ENCODE measurements around the gene CDC34. TPM values are rescaled to one million over a fixed set of nuclear protein-coding genes. Genes with fewer than 3 reads are reported as not detected.

Gene CDC34
- polyA plus RNA-seq (2011; rRNA removed) = 34.0 and 54.0 TPM in 2 replicates
- 24.5 and 30.8 TPM in 2 replicates for polyA minus RNA-seq (2011; rRNA and poly(A)+ RNA removed)

- Histone ChIP-seq H3K4me3 (ENCODE audit: low read depth, low read length) (peak within 1 kb of the TSS; percentile 82), H3K27ac (ENCODE audit: low read depth, low read length) (peak within 1 kb of the TSS; percentile 70), H3K27me3 (ENCODE audit: control insufficient read depth, insufficient read depth, low read length) (no peaks in the 10 kb centered on the region), H3K9me3 (ENCODE audit: control insufficient read depth, insufficient read depth, low read length) (peaks cover 4% of the 10 kb centered on the region; the same call in 1 of the 2 replicates)
- TF ChIP-seq CTCF (IDR thresholded peaks at IDR 0.05; ENCODE audit: low read depth, low read length) = no peak
- CTCF ChIA-PET = interaction anchor here (0.6 to 4.2 kb wide), 6 partner anchors 10 to 200 kb away, joined by 3 to 29 read pairs (median 3); no protein-coding TSS in a partner anchor
- POLR2A ChIA-PET = interaction anchor here (0.6 to 2.2 kb wide), 7 partner anchors 20 to 44 kb away, joined by 3 to 8 read pairs (median 5); partner anchors contain the start of gene BSG
- no peak for DNase-seq (ENCODE audit: low read depth, low spot score)
Measured at GRCh38 chr19:531753-532560, at the start of gene CDC34. CDC34 (plus strand) TSS chr19:531760; CDS start chr19:531932, 172 bp downstream.

GRCh38 chr19:482186-483041, 49.1 kb upstream of the CDC34 start:
- no peak for TF ChIP-seq CTCF (IDR thresholded peaks at IDR 0.05; ENCODE audit: low read depth, low read length)
- POLR2A ChIA-PET = no interaction called here
- Histone ChIP-seq H3K4me3 (ENCODE audit: low read depth, low read length) (no peak overlapping the region), H3K9me3 (ENCODE audit: control insufficient read depth, insufficient read depth, low read length) (peaks cover 24% of the 10 kb centered on the region), H3K27ac (ENCODE audit: low read depth, low read length) (no peak overlapping the region), H3K27me3 (ENCODE audit: control insufficient read depth, insufficient read depth, low read length) (peaks cover 8% of the 10 kb centered on the region)
- CTCF ChIA-PET = interaction anchor here (1.3 kb wide), 1 partner anchor 24 kb away, joined by 3 read pairs; no protein-coding TSS in a partner anchor
- DNase-seq (ENCODE audit: low read depth, low spot score) = no peak

- ChIA-PET POLR2A (no interaction called here), CTCF (interaction anchor here (0.6 to 1.3 kb wide), 2 partner anchors 23 to 92 kb away, joined by 3 to 4 read pairs; no protein-coding TSS in a partner anchor)
- Histone ChIP-seq H3K9me3 (ENCODE audit: control insufficient read depth, insufficient read depth, low read length) (peaks cover 24% of the 10 kb centered on the region), H3K4me3 (ENCODE audit: low read depth, low read length) (no peak overlapping the region), H3K27me3 (ENCODE audit: control insufficient read depth, insufficient read depth, low read length) (no peaks in the 10 kb centered on the region), H3K27ac (ENCODE audit: low read depth, low read length) (no peak overlapping the region)
- no peak for TF ChIP-seq CTCF (IDR thresholded peaks at IDR 0.05; ENCODE audit: low read depth, low read length)
- DNase-seq (ENCODE audit: low read depth, low spot score) = no peak
Measured at GRCh38 chr19:483332-484072, 48.1 kb upstream of the CDC34 start.

- peaks cover 24% of the 10 kb centered on the region for H3K9me3 ChIP-seq (ENCODE audit: control insufficient read depth, insufficient read depth, low read length)
- CTCF ChIA-PET = no interaction called here
- POLR2A ChIA-PET = no interaction called here
- H3K27ac ChIP-seq (ENCODE audit: low read depth, low read length) = no peak overlapping the region
- TF ChIP-seq CTCF (IDR thresholded peaks at IDR 0.05; ENCODE audit: low read depth, low read length) = no peak
- H3K4me3 ChIP-seq (ENCODE audit: low read depth, low read length) = no peak overlapping the region
- DNase-seq (ENCODE audit: low read depth, low spot score) = no peak
- H3K27me3 ChIP-seq (ENCODE audit: control insufficient read depth, insufficient read depth, low read length) = no peaks in the 10 kb centered on the region
Measured at GRCh38 chr19:484494-484893, 47.1 kb upstream of the CDC34 start.
